ENCODE data around the gene OR2T10.
"Not testable (repeated sequence)": the region's sequence is repeated elsewhere in the genome, so short reads cannot be mapped to it uniquely, and the experiment has no call there.

OR2T10 gene

GRCh38 chr1:248592655-248593054 lies 4.8 kb downstream of the OR2T10 start:
- H3K4me3 ChIP-seq (replicated peaks in 1 of 2; ENCODE audit: low read depth in 2 of 2, low read length in 2 of 2) = no peak overlapping the region
- DNase-seq (ENCODE audit: low read depth in 2 of 2) = no peak
- TF ChIP-seq CTCF (IDR thresholded peaks at IDR 0.05; ENCODE audit: low read depth, low read length) = no peak

GRCh38 chr1:248590055-248590454 lies 7.4 kb downstream of the OR2T10 start:
- DNase-seq (ENCODE audit: low read depth in 2 of 2) = no peak
- H3K4me3 ChIP-seq (replicated peaks in 1 of 2; ENCODE audit: low read depth in 2 of 2, low read length in 2 of 2) = no peak overlapping the region
- TF ChIP-seq CTCF (IDR thresholded peaks at IDR 0.05; ENCODE audit: low read depth, low read length) = no peak

- no peak for TF ChIP-seq CTCF (IDR thresholded peaks at IDR 0.05; ENCODE audit: low read depth, low read length)
- DNase-seq (ENCODE audit: low read depth in 2 of 2) = no peak
These were observed 8.2 kb downstream of the OR2T10 start for GRCh38 chr1:248589334-248589733.

GRCh38 chr1:248585266-248585665 lies 12.2 kb downstream of the OR2T10 start:
- no peak for TF ChIP-seq CTCF (IDR thresholded peaks at IDR 0.05; ENCODE audit: low read depth, low read length)
- no peak overlapping the region for H3K4me3 ChIP-seq (replicated peaks in 1 of 2; ENCODE audit: low read depth in 2 of 2, low read length in 2 of 2)
- DNase-seq (ENCODE audit: low read depth in 2 of 2) = peak in 1 of 2 donors; percentile 24

More at GRCh38 chr1:248589334-248589733, 8.2 kb downstream of the OR2T10 start:
- H3K4me3 ChIP-seq (replicated peaks in 1 of 2; ENCODE audit: low read depth in 2 of 2, low read length in 2 of 2) = no peak overlapping the region

- no peak for DNase-seq (ENCODE audit: low read depth in 2 of 2)
- TF ChIP-seq CTCF (IDR thresholded peaks at IDR 0.05; ENCODE audit: low read depth, low read length) = no peak
- no peak overlapping the region for H3K4me3 ChIP-seq (replicated peaks in 1 of 2; ENCODE audit: low read depth in 2 of 2, low read length in 2 of 2)
These were observed 21.1 kb downstream of the OR2T10 start for GRCh38 chr1:248576260-248576980.

GRCh38 chr1:248574657-248575056 lies 22.8 kb downstream of the OR2T10 start, which contains the start of gene OR2T34:
TSS of gene OR2T34 (minus strand) at chr1:248574757. CDS start at chr1:248574757, 0 bp downstream.
- not testable (repeated sequence) for DNase-seq (ENCODE audit: low read depth in 2 of 2); H3K4me3 ChIP-seq (replicated peaks in 1 of 2; ENCODE audit: low read depth in 2 of 2, low read length in 2 of 2)

- H3K4me3 ChIP-seq (replicated peaks in 1 of 2; ENCODE audit: low read depth in 2 of 2, low read length in 2 of 2); DNase-seq (ENCODE audit: low read depth in 2 of 2): not testable (repeated sequence)
These were observed 23.6 kb downstream of the OR2T10 start for GRCh38 chr1:248573856-248574255.

- not testable (repeated sequence) for H3K4me3 ChIP-seq (replicated peaks in 1 of 2; ENCODE audit: low read depth in 2 of 2, low read length in 2 of 2); DNase-seq (ENCODE audit: low read depth in 2 of 2)
These were observed 25.5 kb downstream of the OR2T10 start for GRCh38 chr1:248572049-248572448.

- H3K4me3 ChIP-seq (replicated peaks in 1 of 2; ENCODE audit: low read depth in 2 of 2, low read length in 2 of 2); DNase-seq (ENCODE audit: low read depth in 2 of 2): not testable (repeated sequence)
These were observed 26.7 kb downstream of the OR2T10 start for GRCh38 chr1:248570811-248571210.

- DNase-seq (ENCODE audit: low read depth in 2 of 2) = not testable (repeated sequence)
These were observed 28.5 kb downstream of the OR2T10 start for GRCh38 chr1:248569049-248569448.

GRCh38 chr1:248565530-248566373 lies 31.7 kb downstream of the OR2T10 start:
- not testable (repeated sequence) for H3K4me3 ChIP-seq (replicated peaks in 1 of 2; ENCODE audit: low read depth in 2 of 2, low read length in 2 of 2); DNase-seq (ENCODE audit: low read depth in 2 of 2)

More at GRCh38 chr1:248569049-248569448, 28.5 kb downstream of the OR2T10 start:
- not testable (repeated sequence) for H3K4me3 ChIP-seq (replicated peaks in 1 of 2; ENCODE audit: low read depth in 2 of 2, low read length in 2 of 2)

GRCh38 chr1:248562672-248563071 lies 34.8 kb downstream of the OR2T10 start, which contains the start of gene OR2T29:
TSS of gene OR2T29 (minus strand) at chr1:248562772. CDS start at chr1:248559491, 3,281 bp downstream.
- DNase-seq (ENCODE audit: low read depth in 2 of 2); H3K4me3 ChIP-seq (replicated peaks in 1 of 2; ENCODE audit: low read depth in 2 of 2, low read length in 2 of 2): not testable (repeated sequence)
